GM19467 (cell line): ENCODE measurements around the gene PJA1.

Source experiments
- ATAC-seq: cut with Tn5 transposase; IDR thresholded peaks from one replicate; pipeline ENCODE4 v1.9.1; 2021; ENCODE audit warnings: mild to moderate bottlenecking, moderate library complexity; ENCODE audit not compliant: unreplicated experiment

Gene PJA1

GRCh38 chrX:69173906-69174305, 8.7 kb upstream of the PJA1 start:
- ATAC-seq, result no peak

- no peak for ATAC-seq
Observed at GRCh38 chrX:69172937-69173336, 7.7 kb upstream of the PJA1 start.

DNA sequence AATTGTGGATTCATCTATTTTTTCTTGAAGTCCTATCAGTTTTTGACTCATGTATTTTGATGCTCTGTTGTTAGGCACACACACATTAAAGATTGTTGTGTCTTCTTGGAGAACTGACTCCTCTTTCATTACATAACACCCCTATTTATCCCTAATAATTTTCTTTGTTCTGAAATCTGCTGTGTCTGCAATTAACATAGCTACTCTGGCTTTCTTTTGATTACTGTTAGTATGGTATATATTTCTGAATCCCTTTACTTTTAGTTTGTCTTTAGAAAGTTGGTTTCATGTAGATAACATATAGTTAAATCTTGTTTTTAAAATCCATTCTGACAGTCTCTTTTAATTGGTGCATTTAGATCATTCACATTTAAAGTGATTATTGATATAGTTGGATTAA, 5.1 kb upstream of the PJA1 start:
- no peak for ATAC-seq

- ATAC-seq, result peak; percentile 42
Observed at GRCh38 chrX:69163936-69164741, 1.1 kb downstream of the PJA1 start.

GRCh38 chrX:69162361-69162865, 2.8 kb downstream of the PJA1 start:
- no peak for ATAC-seq

DNA sequence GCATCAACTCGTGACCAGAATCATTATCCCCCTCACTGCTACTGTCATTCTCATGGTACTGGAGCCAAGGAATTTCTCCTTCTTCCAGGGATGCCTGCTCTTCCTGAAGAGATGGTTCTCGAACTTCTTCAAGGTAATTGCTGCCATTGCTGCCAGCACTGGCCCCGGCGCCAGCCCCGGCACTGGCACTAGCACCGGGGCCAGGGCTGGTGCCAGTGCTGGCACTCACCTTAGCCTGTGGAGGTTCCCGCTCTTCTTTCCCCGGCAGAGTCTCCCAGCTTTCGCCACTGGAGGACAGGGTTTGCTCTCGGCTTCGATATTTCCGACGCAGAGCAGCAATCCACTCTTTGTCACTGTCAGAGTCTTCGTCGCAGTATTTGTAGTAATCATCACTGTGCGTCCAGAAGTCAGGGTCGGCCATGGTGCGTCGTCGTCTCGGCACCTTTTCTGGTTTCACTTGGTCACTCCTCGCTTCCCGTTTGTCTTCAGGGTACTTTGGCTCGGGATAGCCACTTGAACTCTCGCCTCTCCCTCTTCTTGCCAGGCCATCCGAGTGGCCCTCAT, 3.4 kb downstream of the PJA1 start:
- no peak for ATAC-seq

DNA sequence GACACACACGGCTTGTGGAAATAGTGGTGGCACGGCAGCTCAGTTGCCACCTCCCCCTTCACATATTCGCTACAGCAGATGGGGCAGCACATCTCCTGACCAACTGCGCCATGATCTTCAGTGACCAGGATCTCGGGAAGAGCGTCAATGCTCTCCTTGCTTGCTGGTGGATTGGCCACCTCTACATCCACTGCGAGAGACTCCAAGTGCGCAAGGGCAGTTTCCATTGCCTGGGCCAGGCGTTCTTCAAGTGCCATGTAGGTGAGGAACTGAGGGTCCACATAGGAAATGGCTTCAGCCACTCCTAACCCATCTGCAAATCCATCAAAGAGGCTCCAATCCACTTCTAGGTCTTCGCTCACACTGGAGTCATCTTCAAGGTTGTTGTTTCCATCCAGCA, 3.9 kb downstream of the PJA1 start:
- ATAC-seq, result no peak

DNA sequence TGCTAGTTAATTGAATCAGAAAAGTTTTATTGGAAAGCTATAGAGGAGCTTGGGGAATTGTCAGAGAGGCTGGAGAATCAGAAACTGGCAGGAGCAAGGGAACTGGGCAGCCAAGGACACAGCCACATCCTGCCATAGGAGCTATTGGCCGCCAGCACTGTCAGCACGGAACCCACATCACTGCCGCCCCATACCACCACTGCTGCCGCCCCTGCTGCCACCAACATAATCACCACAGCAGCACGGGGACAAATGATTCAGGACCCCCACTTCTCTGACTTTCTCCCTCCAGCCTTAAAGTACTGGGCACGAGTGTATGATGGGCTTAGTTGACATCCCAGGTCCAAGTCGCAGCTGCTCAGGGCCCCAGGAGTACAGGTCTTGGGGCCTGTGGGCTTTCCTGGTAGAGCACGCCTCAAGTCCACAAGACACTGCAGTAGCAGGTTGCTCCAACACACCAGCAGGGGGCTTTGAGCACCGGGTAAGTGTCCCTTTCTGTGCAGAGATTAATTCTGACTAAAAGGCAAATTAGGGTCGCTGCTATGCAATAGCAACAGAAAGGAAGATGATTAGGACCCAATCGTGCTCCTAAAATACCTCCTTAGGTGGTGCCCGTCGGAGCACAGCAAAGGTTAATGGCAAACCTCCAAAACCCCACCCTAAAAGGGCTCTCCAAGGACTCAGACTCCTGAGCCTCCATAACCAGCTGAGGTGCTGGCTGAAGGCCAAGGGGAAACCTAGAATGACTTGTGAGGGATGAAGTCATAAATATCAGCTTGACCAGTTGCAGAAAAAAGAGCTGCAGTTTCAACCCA, 6.9 kb downstream of the PJA1 start:
- ATAC-seq, result peak; percentile 80

DNA sequence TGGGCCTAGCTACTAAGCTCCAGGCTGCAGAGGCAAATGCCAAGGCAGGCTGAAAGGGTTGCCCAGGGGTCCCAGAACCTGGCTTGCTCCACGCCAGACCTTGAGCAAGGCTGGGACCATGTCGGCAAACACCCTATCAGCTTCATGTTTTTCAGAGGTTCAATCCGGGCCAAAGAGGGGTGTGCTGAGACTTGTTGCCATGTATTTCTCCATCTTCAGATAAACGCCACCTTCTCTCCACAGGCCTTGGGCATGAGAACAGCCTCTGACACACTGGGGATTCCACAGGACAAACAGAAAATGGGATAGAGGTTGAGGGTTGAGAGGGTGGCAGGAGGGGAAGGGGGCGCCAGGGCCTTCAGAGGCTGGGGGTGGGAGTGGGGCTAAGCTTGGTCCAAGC, 8.6 kb downstream of the PJA1 start:
- ATAC-seq, result no peak

DNA sequence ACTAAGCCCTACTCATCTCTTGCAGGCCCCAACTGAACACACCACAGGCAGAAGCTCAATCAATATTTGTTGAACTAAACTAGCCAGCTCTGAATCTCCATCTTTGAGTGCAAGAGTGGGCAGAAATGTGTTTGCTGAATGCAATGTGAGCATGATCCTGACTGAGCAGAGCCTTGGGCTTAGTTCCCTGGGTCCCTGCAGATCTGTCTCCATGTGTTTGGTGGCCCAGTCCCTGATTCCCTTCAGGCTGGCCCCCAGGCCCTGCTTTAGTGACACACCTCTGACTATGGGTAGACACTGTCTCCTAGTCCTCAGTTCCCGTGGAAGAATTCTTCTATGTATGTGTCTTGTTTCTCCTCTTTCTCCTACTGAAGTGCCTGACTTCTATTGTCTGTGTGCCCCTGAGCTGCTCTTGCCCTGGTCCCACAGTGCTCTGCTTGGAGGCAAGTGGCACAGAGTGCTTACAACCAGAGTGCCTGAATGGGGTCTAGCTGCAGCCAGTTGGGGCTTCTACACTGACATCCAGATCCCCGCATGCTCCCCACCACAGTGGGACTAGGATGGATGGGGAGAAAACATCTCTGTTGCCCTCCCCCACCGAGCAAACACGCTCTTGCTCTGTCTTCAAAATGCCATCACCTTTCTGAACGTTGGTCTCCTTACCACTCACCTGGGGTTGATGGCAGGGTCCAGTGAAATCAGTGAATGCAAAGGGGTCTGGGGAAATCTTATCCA, 9.3 kb downstream of the PJA1 start:
- no peak for ATAC-seq

GRCh38 chrX:69154051-69154450, 11.2 kb downstream of the PJA1 start:
- no peak for ATAC-seq

- ATAC-seq, result no peak
Observed at GRCh38 chrX:69153060-69153730, 12.1 kb downstream of the PJA1 start.

DNA sequence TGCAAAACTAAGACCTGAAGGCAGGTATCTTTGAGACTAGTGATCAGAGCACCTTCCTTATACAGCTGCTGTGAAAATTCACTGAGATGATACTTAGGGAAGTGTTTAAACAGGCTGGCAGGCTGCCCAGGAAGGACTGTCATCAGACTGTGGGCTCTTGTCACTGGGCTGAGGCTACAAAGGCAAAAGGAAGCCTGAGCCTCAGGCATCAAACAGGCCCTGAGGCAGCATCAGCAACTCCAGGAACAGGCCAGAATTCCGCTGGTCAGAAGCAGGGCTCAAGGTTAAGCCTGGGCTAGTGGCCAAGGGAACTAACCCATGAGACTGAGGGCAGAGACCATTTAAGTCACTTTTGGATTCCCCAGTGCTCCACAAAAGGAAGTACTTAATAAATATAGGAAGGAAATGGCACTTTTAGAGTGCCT, 12.8 kb downstream of the PJA1 start:
- ATAC-seq, result no peak

DNA sequence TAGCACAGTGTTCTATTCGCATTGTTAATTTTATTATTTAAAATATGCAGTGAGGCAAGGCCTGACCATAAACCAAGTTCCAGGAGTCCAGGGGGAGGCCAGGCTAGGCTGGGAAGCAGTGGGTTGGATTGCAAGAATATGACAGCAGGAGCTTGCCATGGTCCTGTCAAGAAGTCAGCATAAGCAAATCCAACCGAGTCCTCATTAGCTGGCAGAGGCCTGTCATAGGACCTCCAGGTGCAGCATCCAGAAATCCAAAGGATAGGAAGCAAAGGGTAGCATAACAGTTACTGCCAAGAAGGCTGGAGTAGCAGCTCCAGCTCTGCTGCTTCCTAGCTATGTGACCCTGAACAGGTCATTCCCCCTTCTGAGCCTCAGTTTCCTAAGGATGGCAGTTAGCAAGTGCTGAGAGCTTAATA, 13.4 kb downstream of the PJA1 start:
- no peak for ATAC-seq

- ATAC-seq, result no peak
Observed at GRCh38 chrX:69150281-69150960, 14.8 kb downstream of the PJA1 start.

- ATAC-seq, result no peak
Observed at GRCh38 chrX:69149466-69150280, 15.6 kb downstream of the PJA1 start.

GRCh38 chrX:69148946-69149345, 16.3 kb downstream of the PJA1 start:
- ATAC-seq, result no peak

GRCh38 chrX:69146739-69147138, 18.5 kb downstream of the PJA1 start:
- no peak for ATAC-seq

- no peak for ATAC-seq
Observed at GRCh38 chrX:69145714-69146113, 19.5 kb downstream of the PJA1 start.
